Activated CD4-positive, alpha-beta memory T cell treated with anti-CD3 and anti-CD28 coated beads, Interleukin-2, amount 10 ng/mL, durations not matched to agents 7 days and 5 days (primary cell): Measurements from ENCODE around the gene PLD1. TPM values are rescaled to one million over a fixed set of nuclear protein-coding genes. Genes with fewer than 3 reads are reported as not detected.

Experiments used
- CTCF ChIA-PET: fragments of 350-600 bp; sonication (Branson Sonifier 250); formaldehyde crosslinking; loops from one replicate; lab custom pipeline; 2021; ENCODE audit warnings: antibody characterized with exemption, inconsistent platforms; lab: Charles Lee
- POLR2A ChIA-PET: fragments of 350-600 bp; sonication (Branson Sonifier 250); formaldehyde crosslinking; loops from one replicate; lab custom pipeline; 2021; ENCODE audit warnings: antibody characterized with exemption; lab: Charles Lee
- DNase-seq: peaks from one replicate; pipeline ENCODE4 v3.0.0-alpha.2; 2020
- H3K27ac Mint-ChIP-seq: one replicate; pipeline ENCODE4 v1.8.0; 2021; ENCODE audit warnings: mild to moderate bottlenecking, mixed read lengths
- H3K27me3 Mint-ChIP-seq: one replicate; pipeline ENCODE4 v1.8.0; 2021; ENCODE audit warnings: mixed read lengths
- H3K36me3 Mint-ChIP-seq: one replicate; pipeline ENCODE4 v1.8.0; 2021; ENCODE audit warnings: low read depth, mixed read lengths
- H3K4me1 Mint-ChIP-seq: one replicate; pipeline ENCODE4 v1.8.0; 2021; ENCODE audit warnings: mixed read lengths
- H3K4me3 Mint-ChIP-seq: one replicate; pipeline ENCODE4 v1.8.0; 2021; ENCODE audit warnings: mild to moderate bottlenecking, mixed read lengths
- H3K9me3 Mint-ChIP-seq: one replicate; pipeline ENCODE4 v1.8.0; 2021; ENCODE audit warnings: mixed read lengths
- total RNA-seq, 2 experiments: library from RNA; stranded (reverse); gene quantifications; one replicate each; pipeline ENCODE4 v1.2.3, GENCODE V29; 2021

PLD1 gene
- total RNA-seq, 2 experiments from 2014 or later: 3.1 to 4.1 TPM

DNA sequence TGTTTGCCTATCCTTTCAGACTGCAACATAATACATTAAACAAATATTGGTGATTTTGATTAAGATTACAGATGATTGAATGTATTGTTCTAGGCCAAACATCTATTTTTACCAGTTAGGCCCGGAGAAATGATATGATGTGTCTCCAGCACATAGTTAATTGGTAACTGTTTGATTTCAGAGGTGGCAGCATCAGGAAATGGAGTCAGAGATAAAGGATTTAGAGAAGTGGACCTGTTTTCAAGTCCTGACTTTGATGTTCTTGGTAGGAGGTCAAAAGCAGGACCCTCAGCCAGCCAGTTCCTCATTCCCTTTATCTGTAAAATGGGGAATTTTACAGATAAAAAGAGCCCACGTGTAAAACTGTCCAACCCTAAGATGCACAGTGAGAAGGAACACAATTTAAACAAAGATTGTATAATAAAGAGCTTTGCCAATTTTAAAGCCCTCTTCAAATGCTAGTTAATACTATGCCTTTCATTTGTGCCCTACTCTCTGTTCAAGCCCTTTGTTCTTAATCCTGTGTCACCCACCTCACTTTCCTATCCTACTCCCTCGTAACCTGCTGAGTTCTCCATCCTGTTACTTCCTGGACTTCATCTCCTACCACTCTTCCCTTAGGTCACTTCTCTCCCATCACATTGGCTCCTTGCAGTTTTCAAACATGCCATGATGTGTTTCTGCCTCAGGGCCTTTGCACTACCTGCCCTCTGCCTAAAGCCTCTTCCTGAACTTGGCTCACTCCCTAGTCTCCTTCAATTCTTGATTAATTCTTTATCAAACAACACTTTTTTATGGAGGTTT lies 35.4 kb upstream of the PLD1 start:
- peaks cover 5% of the 10 kb centered on the region for H3K27me3 Mint-ChIP-seq
- DNase-seq: no peak

DNA sequence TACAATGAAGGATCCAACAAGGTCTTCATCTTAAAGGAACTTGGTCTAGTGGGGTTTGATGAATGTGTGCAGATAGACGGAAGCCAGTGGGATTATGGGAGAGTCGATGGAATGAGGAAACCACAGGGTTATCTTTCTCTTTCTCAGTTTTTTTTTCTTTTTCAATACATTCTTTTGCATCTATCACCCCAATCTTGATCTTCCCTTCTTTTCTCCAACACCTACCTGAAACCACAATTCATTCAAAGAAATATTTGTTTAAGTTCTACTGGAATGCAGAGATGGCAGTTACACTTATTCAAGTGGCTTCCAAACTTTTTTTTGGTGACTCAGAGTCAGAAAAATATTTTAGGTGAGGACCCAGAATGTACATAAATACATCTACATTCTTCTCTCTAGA lies 34.6 kb upstream of the PLD1 start:
- CTCF ChIA-PET: no interaction called here
- Mint-ChIP-seq H3K4me3 (no peak overlapping the region), H3K27ac (no peak overlapping the region), H3K36me3 (no peaks in the 10 kb centered on the region), H3K9me3 (no peaks in the 10 kb centered on the region), H3K4me1 (peaks cover 13% of the 10 kb centered on the region), H3K27me3 (peaks cover 6% of the 10 kb centered on the region)
- DNase-seq: no peak
- POLR2A ChIA-PET: no interaction called here

More for the DNA sequence above, 35.4 kb upstream of the PLD1 start:
- CTCF ChIA-PET: no interaction called here
- H3K9me3 Mint-ChIP-seq: no peaks in the 10 kb centered on the region
- no peak overlapping the region for H3K27ac Mint-ChIP-seq
- POLR2A ChIA-PET: no interaction called here
- peaks cover 13% of the 10 kb centered on the region for H3K4me1 Mint-ChIP-seq
- no peaks in the 10 kb centered on the region for H3K36me3 Mint-ChIP-seq
- no peak overlapping the region for H3K4me3 Mint-ChIP-seq

DNA sequence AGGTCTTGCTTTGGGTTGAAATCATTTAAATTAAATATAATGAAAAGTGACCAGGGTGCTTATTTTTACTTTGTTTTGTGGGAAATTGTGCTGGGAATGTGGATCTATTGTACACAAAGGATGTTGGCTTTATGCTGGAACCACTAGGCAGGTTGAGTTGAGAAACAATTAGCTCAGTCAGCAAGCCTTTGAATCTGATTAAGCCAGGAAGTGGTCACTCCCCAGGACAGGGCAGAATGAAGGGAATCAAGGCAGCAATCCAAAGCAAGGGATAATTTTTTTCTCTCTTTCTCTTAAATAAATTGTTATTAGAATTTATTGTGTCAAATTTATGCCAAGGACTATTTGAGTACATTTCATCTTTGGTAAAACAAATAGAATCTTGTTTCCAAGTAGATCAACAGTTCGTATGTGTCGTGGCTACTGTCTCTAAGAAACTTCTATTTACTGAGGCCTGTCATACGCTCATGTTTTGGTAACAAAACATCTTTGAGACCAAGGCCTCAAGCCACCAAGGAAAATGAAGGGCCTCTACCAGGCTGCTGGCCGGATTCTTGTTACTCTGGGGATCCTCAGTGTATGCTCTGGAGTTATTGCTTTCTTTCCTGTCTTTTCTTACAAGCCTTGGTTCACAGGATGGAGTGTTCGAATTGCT lies 32.7 kb upstream of the PLD1 start, which contains the start of gene TMEM212:
Gene TMEM212 (plus strand): TSS at position 486 of the 655 bp plus-strand sequence. CDS start 35 bp downstream, at position 521.
- Mint-ChIP-seq H3K4me1 (peaks cover 13% of the 10 kb centered on the region), H3K27me3 (peaks cover 10% of the 10 kb centered on the region), H3K36me3 (no peaks in the 10 kb centered on the region), H3K9me3 (no peaks in the 10 kb centered on the region), H3K27ac (no peak within 1 kb of the TSS), H3K4me3 (no peak within 1 kb of the TSS)
- POLR2A ChIA-PET: no interaction called here
- no peak for DNase-seq
- CTCF ChIA-PET: no interaction called here

DNA sequence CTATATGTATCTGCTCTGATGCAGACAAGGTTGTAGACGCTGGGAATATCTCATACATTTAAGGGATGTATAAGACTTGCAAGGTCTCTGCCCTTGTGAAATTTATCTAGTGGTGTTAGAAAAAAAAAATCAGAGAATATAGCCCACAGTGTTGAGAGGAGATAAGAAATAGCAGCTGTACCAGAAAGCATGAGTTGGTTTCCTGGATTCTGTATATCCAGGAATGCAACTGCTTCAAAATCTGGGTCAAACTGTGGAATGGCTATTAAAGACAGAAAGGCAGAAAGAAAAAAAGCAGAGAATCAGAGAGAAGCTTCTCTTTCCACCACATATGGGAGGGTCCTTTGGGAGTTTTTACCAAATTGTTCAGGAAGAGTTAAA lies 31.3 kb upstream of the PLD1 start:
- ChIA-PET POLR2A (no interaction called here), CTCF (interaction anchor here (2.0 kb wide), 1 partner anchor 13 kb away, joined by 5 read pairs; no protein-coding TSS in a partner anchor)
- Mint-ChIP-seq H3K27ac (no peak overlapping the region), H3K4me1 (peaks cover 8% of the 10 kb centered on the region), H3K27me3 (peaks cover 12% of the 10 kb centered on the region), H3K9me3 (no peaks in the 10 kb centered on the region), H3K36me3 (no peaks in the 10 kb centered on the region), H3K4me3 (no peak overlapping the region)
- no peak for DNase-seq

DNA sequence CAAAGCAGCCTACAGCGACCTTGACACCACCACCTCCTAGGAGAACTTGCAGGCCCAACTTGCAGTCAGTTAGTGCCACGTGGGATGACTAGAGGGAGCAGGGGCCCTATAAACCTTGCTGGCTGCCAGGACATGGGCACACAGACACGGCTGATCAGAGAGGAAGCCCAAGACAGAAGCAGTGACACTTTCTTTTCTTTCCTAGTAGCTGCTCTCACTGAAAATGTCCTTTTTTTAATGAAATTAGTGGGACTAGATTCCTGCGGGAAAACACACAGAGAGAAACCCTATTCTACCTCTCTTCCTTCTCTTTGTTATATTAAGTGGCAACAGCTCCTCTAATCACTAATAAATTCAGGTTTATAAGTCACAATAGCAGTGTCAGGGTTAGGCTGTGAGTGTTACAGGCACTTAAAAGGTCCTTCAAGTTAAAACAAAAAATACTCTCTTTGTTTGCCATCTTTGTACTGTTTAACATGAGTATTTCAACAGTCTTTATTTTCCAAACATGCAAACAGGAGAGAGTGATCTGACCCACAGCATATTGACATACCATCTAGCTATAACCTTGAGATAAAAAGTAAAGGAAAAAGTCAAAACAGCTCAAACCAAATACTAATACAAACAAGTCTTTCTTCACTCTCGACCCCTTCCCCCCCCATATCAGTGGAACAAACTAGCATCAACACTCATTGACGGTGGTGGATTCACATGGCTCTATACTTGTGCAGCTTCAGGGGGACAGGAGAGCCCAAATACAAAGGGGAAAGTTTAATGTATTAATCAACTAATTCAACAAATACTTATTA lies 30.7 kb upstream of the PLD1 start:
- no peak for DNase-seq
- H3K27ac Mint-ChIP-seq: no peak overlapping the region
- H3K27me3 Mint-ChIP-seq: peaks cover 12% of the 10 kb centered on the region
- H3K4me1 Mint-ChIP-seq: peaks cover 3% of the 10 kb centered on the region
- no peaks in the 10 kb centered on the region for H3K9me3 Mint-ChIP-seq
- H3K36me3 Mint-ChIP-seq: no peaks in the 10 kb centered on the region
- POLR2A ChIA-PET: no interaction called here
- no peak overlapping the region for H3K4me3 Mint-ChIP-seq
- CTCF ChIA-PET: interaction anchor here (1.7 to 2.0 kb wide), 2 partner anchors 12 to 491 kb away, joined by 4 to 5 read pairs; no protein-coding TSS in a partner anchor

DNA sequence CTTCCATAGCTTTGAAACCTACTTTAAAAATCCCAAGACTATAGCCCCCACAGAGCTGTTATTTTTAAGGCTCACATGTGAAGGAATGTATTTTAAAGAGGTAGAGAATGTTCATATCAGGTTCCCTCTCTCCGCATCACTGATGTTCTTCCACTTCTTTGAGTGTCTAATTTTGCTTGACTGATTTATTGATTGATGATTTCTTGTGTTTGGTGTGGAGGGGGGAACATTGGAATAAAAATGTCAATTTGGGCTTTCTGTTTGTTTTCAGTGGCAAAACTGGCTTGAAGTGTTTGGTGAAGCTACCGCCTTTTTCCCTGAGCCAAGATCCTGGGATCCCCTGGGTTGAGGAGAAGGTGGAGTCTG lies 30.1 kb upstream of the PLD1 start:
- H3K4me3 Mint-ChIP-seq: no peak overlapping the region
- ChIA-PET POLR2A (no interaction called here), CTCF (interaction anchor here (1.7 to 2.0 kb wide), 2 partner anchors 12 to 492 kb away, joined by 4 to 5 read pairs; no protein-coding TSS in a partner anchor)
- no peaks in the 10 kb centered on the region for H3K36me3 Mint-ChIP-seq
- no peak for DNase-seq
- H3K4me1 Mint-ChIP-seq: no peaks in the 10 kb centered on the region
- H3K9me3 Mint-ChIP-seq: no peaks in the 10 kb centered on the region
- no peak overlapping the region for H3K27ac Mint-ChIP-seq
- H3K27me3 Mint-ChIP-seq: peaks cover 14% of the 10 kb centered on the region

DNA sequence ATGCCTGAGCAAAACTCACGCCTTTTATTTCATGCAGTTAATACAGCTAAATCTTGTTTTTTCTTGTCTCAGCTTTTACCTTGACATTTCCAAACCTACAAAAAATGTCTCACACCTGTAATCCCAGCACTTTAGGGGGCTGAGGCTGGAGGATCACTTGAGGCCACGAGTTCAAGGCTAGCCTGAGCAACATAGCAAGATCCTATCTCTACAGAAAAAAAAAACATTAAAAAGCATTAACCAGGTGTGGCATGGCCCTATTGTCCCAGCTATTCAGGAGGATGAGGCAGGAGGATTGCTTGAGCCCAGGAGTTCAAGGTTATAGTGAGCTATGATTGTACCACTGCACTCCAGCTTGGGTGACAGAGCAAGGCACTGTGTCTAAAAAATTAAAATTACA lies 29.0 kb upstream of the PLD1 start:
- Mint-ChIP-seq H3K27ac (no peak overlapping the region), H3K9me3 (no peaks in the 10 kb centered on the region), H3K4me1 (no peaks in the 10 kb centered on the region), H3K4me3 (no peak overlapping the region), H3K36me3 (no peaks in the 10 kb centered on the region), H3K27me3 (peaks cover 14% of the 10 kb centered on the region)
- POLR2A ChIA-PET: no interaction called here
- DNase-seq: no peak
- CTCF ChIA-PET: interaction anchor here (0.9 to 1.0 kb wide), 2 partner anchors 9 to 503 kb away, joined by 3 read pairs; no protein-coding TSS in a partner anchor

DNA sequence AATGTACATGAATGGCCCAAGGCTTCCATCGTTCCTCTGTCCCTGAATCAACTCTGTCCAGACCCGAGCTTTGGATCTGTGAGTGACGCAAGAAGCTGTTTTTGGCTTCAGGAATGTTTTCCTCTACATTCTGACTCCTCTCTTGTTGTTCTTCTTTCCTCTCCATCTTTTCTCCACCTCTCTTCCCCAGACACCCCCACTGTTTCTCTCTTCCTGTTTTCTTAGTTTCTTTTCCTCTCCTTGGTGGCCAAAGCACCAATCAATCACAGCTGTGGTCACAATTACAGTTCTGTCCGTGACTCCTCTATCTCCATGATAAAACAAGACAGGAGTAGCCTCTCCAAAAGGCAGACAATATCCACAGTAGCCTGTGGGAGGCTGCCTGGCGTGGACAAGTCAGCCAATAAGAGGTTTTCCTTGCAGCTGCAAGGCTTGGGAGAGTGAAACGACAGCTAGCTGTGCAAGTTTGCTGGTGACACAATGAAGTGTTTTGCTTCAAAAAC lies 28.0 kb upstream of the PLD1 start:
- Mint-ChIP-seq H3K27me3 (peaks cover 14% of the 10 kb centered on the region), H3K4me1 (no peaks in the 10 kb centered on the region), H3K27ac (no peak overlapping the region), H3K9me3 (no peaks in the 10 kb centered on the region), H3K36me3 (no peaks in the 10 kb centered on the region), H3K4me3 (no peak overlapping the region)
- no peak for DNase-seq
- ChIA-PET CTCF (interaction anchor here (1.0 kb wide), 1 partner anchor 504 kb away, joined by 3 read pairs; no protein-coding TSS in a partner anchor), POLR2A (no interaction called here)

DNA sequence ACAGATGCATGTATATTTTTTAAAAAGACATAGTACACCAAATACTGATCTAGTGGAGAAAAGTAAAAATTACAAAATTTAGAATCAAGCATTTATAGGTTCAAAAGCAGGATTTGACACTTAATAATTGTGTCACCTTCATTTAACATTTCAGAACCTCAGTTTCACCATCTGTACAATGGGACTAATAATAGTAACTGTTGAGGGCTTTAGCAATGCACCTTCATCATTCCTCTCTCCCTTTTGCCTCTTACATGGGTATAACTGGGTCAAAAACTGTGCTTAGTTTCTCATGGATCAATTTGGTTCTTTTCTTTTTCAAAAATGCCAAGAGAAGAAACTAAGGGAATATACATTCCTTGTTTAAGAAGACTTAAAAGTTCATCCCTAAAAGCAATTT lies 27.4 kb upstream of the PLD1 start:
- Mint-ChIP-seq H3K36me3 (no peaks in the 10 kb centered on the region), H3K4me3 (no peak overlapping the region), H3K9me3 (no peaks in the 10 kb centered on the region), H3K27me3 (peaks cover 16% of the 10 kb centered on the region), H3K4me1 (no peaks in the 10 kb centered on the region), H3K27ac (no peak overlapping the region)
- DNase-seq: no peak
- CTCF ChIA-PET: no interaction called here
- POLR2A ChIA-PET: no interaction called here

DNA sequence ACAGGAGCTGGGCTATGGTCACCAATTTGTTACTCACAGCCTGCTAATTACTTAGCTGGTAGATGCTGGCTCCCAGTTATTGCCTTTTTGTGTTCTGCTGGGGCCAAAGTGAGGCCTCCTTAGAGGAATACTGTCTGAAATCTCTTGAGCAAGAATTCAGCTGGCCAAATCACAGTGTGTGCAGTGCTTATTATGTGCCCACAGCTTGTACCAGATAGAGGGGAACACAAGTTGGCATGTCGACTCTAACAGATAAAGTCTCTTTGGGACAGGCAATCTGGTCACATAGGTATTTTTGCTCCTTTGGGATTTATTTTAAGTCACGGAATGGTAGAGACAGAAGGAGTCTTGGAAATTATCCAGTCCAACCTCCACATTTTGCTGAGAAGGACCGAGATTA lies 26.6 kb upstream of the PLD1 start:
- Mint-ChIP-seq H3K4me3 (no peak overlapping the region), H3K27me3 (peaks cover 21% of the 10 kb centered on the region), H3K9me3 (no peaks in the 10 kb centered on the region), H3K36me3 (no peaks in the 10 kb centered on the region), H3K27ac (no peak overlapping the region), H3K4me1 (no peaks in the 10 kb centered on the region)
- POLR2A ChIA-PET: interaction anchor here (0.6 to 0.8 kb wide), 2 partner anchors 176 to 272 kb away, joined by 3 read pairs; no protein-coding TSS in a partner anchor
- CTCF ChIA-PET: no interaction called here
- DNase-seq: no peak

DNA sequence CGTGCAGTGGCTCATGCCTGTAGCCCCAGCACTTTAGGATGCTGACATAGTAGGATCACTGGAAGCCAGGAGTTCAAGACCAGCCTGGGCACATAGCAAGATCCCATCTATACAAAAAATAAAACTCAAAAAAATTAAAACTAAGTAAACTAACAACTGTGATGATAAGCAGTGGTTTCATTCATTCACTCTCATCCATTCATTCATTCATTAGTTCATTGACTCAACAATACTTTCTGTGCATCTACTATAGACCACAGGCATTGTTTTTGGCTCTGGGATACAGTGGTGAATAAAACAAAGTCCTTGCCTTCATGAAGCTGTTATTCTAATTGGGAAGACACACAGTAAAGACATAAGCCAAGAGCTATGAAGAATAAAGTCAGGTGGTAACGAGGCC lies 25.3 kb upstream of the PLD1 start:
- no peak for DNase-seq
- Mint-ChIP-seq H3K4me3 (no peak overlapping the region), H3K27me3 (peaks cover 17% of the 10 kb centered on the region), H3K4me1 (no peaks in the 10 kb centered on the region), H3K9me3 (no peaks in the 10 kb centered on the region), H3K27ac (no peak overlapping the region), H3K36me3 (no peaks in the 10 kb centered on the region)
- ChIA-PET POLR2A (no interaction called here), CTCF (interaction anchor here (2.6 kb wide), 1 partner anchor 506 kb away, joined by 9 read pairs; no protein-coding TSS in a partner anchor)

DNA sequence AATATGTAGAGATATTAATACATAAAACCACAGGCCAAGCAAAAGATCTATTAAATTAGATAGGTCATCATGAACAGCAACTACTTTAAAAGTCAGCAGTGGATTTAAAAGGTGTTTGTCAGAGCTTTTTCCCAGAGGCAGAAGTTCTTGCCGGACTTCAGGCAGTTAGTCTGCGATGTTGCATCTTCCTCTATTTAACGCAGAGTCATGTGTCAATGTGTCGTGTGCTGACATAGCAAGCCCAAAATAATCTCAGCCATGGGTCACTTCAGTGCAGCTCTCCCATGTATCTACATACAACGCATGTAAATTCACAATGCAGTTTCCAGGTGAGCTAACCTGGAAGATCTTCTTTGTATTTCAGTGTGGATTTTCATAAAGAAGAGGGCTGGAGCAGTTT lies 24.8 kb upstream of the PLD1 start:
- no peak overlapping the region for H3K4me3 Mint-ChIP-seq
- no peaks in the 10 kb centered on the region for H3K9me3 Mint-ChIP-seq
- H3K4me1 Mint-ChIP-seq: no peaks in the 10 kb centered on the region
- no peak for DNase-seq
- no peak overlapping the region for H3K27ac Mint-ChIP-seq
- H3K36me3 Mint-ChIP-seq: no peaks in the 10 kb centered on the region
- peaks cover 14% of the 10 kb centered on the region for H3K27me3 Mint-ChIP-seq
- ChIA-PET CTCF (interaction anchor here (1.6 to 2.6 kb wide), 4 partner anchors 191 to 785 kb away, joined by 4 to 9 read pairs (median 6); no protein-coding TSS in a partner anchor), POLR2A (no interaction called here)
